ENCODE measurements around the gene PAPOLA. TPM values are rescaled to one million over a fixed set of nuclear protein-coding genes. Genes with fewer than 3 reads are reported as not detected.

PAPOLA gene
- total RNA-seq, 1 donor from 2014 or later = 79.9 TPM

Other genes with a start within 250 kb of the PAPOLA start
- gene BDKRB1, start 246.2 kb upstream of the PAPOLA start, total RNA-seq = 0.08 TPM in 1 of 2 replicates, not detected in the other
- gene ATG2B, start 139.0 kb upstream of the PAPOLA start, total RNA-seq = 13.3 and 18.1 TPM in 2 replicates
- gene GSKIP, start 138.9 kb upstream of the PAPOLA start, total RNA-seq = 18.5 and 20.5 TPM in 2 replicates
- gene AK7, start 110.3 kb upstream of the PAPOLA start, total RNA-seq = 0.99 and 1.6 TPM in 2 replicates

All from myocyte (in vitro differentiated cells).